HL-60 (cell line): ENCODE data around the gene TIMMDC1.

Source experiments
- DNase-seq, 2 experiments: peaks; one replicate each; pipeline ENCODE4 v3.0.0-alpha.2; 2010 to 2020; ENCODE audit warnings: low read depth in 1 of 2, low spot score in 1 of 2
- H3K27ac ChIP-seq: fragments of 250-450 bp; sonication (Bioruptor Pico); replicated peaks from 2 replicates; pipeline ENCODE4 v1.5.1; 2020; ENCODE audit warnings: mild to moderate bottlenecking, moderate library complexity
- H3K27me3 ChIP-seq: fragments of 250-450 bp; sonication (Bioruptor Pico); 2 replicates; pipeline ENCODE4 v1.5.1; 2021; ENCODE audit warnings: mild to moderate bottlenecking, moderate library complexity; ENCODE audit not compliant: insufficient read depth, poor library complexity, severe bottlenecking
- H3K4me3 ChIP-seq: replicated peaks from 2 replicates; pipeline ENCODE4 v1.5.1; 2011; ENCODE audit warnings: mild to moderate bottlenecking, control low read depth, low read length; ENCODE audit not compliant: insufficient read depth
- GABPA ChIP-seq: IDR thresholded peaks from 2 replicates; pipeline ENCODE4 v1.6.1; 2012; ENCODE audit warnings: low read depth
- POLR2AphosphoS5 ChIP-seq: IDR thresholded peaks from 2 replicates; pipeline ENCODE4 v1.6.1; 2012; ENCODE audit warnings: low read depth
- SPI1 ChIP-seq: IDR thresholded peaks from 2 replicates; pipeline ENCODE4 v1.6.1; 2012; ENCODE audit warnings: low read depth, mild to moderate bottlenecking, borderline replicate concordance
- TF ChIP-seq, protein P1 (sequence below): IDR thresholded peaks from 2 replicates; pipeline ENCODE4 v1.6.1; 2012; ENCODE audit warnings: low read depth; ENCODE audit not compliant: insufficient replicate concordance
- TF ChIP-seq, protein P2 (sequence below): IDR thresholded peaks from one replicate; pipeline ENCODE4 v1.5.1; 2011; ENCODE audit warnings: low read length, control low read depth, inconsistent platforms; ENCODE audit not compliant: insufficient read depth

Gene TIMMDC1

DNA sequence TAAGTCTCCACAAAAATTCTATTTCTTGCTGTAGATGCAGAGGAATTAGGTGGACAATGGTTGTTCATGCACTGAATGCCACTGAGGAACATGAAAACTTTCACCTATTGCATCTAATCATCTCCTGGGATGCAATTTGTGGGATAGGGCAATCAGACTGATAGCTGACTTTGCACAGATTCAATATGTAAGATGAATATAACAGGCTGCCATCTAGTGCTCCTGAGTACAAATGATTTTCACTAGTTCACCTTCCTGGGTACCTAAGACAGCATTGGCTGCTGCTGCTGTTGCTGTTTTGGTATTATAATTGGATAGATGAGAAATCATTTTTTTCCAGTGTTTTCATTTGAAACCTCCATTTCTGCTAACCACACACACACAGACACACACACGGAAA lies 19.7 kb downstream of the TIMMDC1 start:
- DNase-seq = no peak
- TF ChIP-seq, protein P1, sequence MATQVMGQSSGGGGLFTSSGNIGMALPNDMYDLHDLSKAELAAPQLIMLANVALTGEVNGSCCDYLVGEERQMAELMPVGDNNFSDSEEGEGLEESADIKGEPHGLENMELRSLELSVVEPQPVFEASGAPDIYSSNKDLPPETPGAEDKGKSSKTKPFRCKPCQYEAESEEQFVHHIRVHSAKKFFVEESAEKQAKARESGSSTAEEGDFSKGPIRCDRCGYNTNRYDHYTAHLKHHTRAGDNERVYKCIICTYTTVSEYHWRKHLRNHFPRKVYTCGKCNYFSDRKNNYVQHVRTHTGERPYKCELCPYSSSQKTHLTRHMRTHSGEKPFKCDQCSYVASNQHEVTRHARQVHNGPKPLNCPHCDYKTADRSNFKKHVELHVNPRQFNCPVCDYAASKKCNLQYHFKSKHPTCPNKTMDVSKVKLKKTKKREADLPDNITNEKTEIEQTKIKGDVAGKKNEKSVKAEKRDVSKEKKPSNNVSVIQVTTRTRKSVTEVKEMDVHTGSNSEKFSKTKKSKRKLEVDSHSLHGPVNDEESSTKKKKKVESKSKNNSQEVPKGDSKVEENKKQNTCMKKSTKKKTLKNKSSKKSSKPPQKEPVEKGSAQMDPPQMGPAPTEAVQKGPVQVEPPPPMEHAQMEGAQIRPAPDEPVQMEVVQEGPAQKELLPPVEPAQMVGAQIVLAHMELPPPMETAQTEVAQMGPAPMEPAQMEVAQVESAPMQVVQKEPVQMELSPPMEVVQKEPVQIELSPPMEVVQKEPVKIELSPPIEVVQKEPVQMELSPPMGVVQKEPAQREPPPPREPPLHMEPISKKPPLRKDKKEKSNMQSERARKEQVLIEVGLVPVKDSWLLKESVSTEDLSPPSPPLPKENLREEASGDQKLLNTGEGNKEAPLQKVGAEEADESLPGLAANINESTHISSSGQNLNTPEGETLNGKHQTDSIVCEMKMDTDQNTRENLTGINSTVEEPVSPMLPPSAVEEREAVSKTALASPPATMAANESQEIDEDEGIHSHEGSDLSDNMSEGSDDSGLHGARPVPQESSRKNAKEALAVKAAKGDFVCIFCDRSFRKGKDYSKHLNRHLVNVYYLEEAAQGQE = no peak
- TF ChIP-seq, protein P2, sequence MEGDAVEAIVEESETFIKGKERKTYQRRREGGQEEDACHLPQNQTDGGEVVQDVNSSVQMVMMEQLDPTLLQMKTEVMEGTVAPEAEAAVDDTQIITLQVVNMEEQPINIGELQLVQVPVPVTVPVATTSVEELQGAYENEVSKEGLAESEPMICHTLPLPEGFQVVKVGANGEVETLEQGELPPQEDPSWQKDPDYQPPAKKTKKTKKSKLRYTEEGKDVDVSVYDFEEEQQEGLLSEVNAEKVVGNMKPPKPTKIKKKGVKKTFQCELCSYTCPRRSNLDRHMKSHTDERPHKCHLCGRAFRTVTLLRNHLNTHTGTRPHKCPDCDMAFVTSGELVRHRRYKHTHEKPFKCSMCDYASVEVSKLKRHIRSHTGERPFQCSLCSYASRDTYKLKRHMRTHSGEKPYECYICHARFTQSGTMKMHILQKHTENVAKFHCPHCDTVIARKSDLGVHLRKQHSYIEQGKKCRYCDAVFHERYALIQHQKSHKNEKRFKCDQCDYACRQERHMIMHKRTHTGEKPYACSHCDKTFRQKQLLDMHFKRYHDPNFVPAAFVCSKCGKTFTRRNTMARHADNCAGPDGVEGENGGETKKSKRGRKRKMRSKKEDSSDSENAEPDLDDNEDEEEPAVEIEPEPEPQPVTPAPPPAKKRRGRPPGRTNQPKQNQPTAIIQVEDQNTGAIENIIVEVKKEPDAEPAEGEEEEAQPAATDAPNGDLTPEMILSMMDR = no peak
- TF ChIP-seq SPI1 = no peak
- no peak for TF ChIP-seq GABPA
- TF ChIP-seq POLR2AphosphoS5 = no peak
- Histone ChIP-seq H3K4me3 (no peak overlapping the region), H3K27me3 (no peaks in the 10 kb centered on the region), H3K27ac (no peak overlapping the region)

DNA sequence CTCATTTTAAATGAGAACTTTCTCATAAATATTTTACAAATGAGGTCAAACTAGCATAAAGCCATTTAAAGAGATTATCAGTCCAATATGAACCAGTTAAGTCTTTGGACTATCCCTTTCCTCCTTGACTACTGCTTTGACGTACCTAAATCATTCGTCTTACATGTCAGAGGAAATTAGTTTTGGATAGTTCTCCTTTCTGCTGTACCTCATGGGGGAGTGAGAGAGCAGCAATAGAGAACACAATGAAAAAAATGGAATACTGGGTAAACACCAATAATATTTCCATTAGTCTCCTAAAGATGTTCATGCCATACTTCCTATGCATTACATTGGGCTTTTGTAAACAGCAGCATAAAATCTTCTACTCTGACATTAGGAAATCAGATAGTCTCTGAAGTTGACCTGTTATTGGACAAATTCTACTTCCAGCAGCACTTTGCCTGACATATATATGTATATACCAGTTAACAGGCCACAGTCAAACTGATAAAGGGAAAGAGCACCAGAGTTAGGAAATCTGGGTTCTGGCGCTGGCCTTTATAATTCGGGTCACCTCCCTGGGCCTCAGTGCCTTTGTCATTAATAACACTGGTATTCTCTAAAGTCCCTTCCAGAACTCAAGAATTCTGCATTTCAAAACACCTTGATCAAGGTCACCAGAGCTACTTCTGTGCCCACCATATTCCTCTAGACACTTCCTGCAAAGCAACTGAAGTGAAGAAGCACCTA lies 26.8 kb downstream of the TIMMDC1 start:
- TF ChIP-seq GABPA (no peak), POLR2AphosphoS5 (no peak), SPI1 (no peak)
- TF ChIP-seq, protein P1 = no peak
- TF ChIP-seq, protein P2 = no peak
- DNase-seq = peak in 1 of 2 experiments; percentile 5
- Histone ChIP-seq H3K27me3 (no peaks in the 10 kb centered on the region), H3K27ac (no peak overlapping the region), H3K4me3 (no peak overlapping the region)

DNA sequence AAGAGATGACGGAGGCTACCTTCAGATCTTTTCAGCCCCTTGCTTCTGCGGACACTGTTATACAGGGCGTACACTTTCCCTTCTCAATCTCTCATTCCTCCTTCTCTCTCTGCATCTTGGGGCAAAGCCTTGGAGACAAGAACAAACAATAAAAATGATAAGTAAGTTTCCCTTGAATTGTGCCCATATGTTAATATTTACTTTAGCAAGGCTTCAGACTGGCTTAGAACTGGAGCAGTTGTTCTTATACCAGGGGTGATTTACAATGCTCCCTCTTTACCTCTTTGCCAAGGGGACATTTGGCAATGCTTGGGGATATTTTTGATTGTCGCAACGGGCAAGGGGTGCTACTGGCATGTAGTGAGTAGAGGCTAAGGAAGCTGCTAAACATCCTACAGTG lies 29.4 kb downstream of the TIMMDC1 start:
- no peaks in the 10 kb centered on the region for H3K27me3 ChIP-seq
- no peak for DNase-seq
- TF ChIP-seq GABPA (no peak), SPI1 (no peak), POLR2AphosphoS5 (no peak)
- TF ChIP-seq, protein P1 = no peak
- TF ChIP-seq, protein P2 = no peak
- no peak overlapping the region for H3K4me3 ChIP-seq
- no peak overlapping the region for H3K27ac ChIP-seq
